Measurements from ENCODE around the gene ASTL.

ASTL gene

GRCh38 chr2:96158554-96158940, 20.2 kb upstream of the ASTL start:
- DNase-seq: no peak

GRCh38 chr2:96157649-96158553, 19.6 kb upstream of the ASTL start:
- peak; percentile 98 for DNase-seq

GRCh38 chr2:96156926-96157648, 18.8 kb upstream of the ASTL start:
- no peak for DNase-seq

- DNase-seq: peak; percentile 38
These were observed 17.9 kb upstream of the ASTL start for GRCh38 chr2:96156011-96156820.

- no peak for DNase-seq
These were observed 16.4 kb upstream of the ASTL start for GRCh38 chr2:96154506-96155380.

GRCh38 chr2:96153991-96154431, 15.7 kb upstream of the ASTL start:
- DNase-seq: no peak

GRCh38 chr2:96153291-96153713, 15.0 kb upstream of the ASTL start:
- no peak for DNase-seq

- no peak for DNase-seq
These were observed 14.2 kb upstream of the ASTL start for GRCh38 chr2:96152304-96153161.

- no peak for DNase-seq
These were observed 13.4 kb upstream of the ASTL start for GRCh38 chr2:96151595-96152303.

- DNase-seq: no peak
These were observed 12.7 kb upstream of the ASTL start for GRCh38 chr2:96150791-96151594.

- no peak for DNase-seq
These were observed 11.8 kb upstream of the ASTL start for GRCh38 chr2:96150007-96150640.

- peak; percentile 97 for DNase-seq
These were observed 10.3 kb upstream of the ASTL start for GRCh38 chr2:96148410-96149217.

- no peak for DNase-seq
These were observed 9.4 kb upstream of the ASTL start for GRCh38 chr2:96147593-96148201.

GRCh38 chr2:96146881-96147592, 8.7 kb upstream of the ASTL start:
- no peak for DNase-seq

GRCh38 chr2:96146153-96146880, 8.0 kb upstream of the ASTL start:
- peak; percentile 92 for DNase-seq

GRCh38 chr2:96145848-96146152, 7.5 kb upstream of the ASTL start:
- no peak for DNase-seq

Data from activated naive CD4-positive, alpha-beta T cell treated with anti-CD3 and anti-CD28 coated beads, Interleukin-2, amount 50 U/mL, for 16 hours (primary cell).